GM19193 (cell line): ENCODE results near the gene UCP2.

Source experiments
- POLR2A ChIP-seq: IDR thresholded peaks from 4 replicates; pipeline ENCODE4 v1.6.1; 2011; ENCODE audit not compliant: insufficient read depth, insufficient read length; ENCODE audit errors: extremely low read depth

Gene UCP2

GRCh38 chr11:73969991-73970800 is 12.4 kb downstream of the UCP2 start:
- no peak for TF ChIP-seq POLR2A

DNA sequence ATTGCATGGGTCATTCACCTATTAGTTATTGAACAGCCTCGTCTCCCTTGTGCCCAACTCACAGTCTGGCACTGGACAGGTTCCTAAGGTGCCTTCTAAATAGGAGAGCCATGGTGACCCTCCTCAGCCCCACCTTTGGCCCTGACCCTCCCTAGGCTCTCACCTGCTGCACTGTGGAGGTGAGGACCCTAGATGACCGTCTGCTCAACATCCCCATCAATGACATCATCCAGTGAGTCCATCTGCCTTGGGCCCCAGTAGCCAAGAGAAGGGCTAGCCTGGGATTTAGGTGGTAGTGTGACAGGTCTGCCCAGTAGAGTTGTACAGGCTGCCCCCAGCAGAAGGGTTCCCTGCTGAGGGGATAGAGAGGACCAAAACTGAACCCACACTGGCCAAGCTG is 13.6 kb downstream of the UCP2 start:
- TF ChIP-seq POLR2A: no peak

DNA sequence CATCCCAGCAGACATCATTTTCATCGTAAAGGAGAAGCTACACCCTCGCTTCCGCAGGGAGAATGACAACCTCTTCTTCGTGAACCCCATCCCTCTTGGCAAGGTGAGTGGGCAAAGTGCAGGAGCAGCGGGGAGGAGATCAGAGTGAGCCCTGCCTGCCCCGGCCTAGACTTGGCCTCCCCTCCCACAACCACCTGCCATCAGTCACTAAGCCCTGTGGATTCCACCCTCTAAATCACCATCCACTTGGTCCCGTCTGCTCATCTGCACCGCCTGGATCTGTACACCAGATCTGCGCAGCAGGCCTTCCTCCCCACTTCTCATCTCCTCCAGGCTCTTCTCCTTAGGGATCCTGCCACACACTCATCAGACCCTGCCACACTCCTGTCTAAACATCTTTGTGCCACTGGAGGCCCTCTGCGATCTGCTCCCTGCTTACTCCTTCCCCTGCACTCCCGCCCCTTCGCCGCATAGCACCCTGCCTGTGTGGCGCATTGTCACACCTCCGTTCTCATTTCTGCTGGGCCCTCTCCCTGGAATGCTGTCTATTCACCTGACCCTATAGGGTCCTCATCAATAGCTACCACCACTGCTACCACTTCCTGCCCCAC is 14.2 kb downstream of the UCP2 start:
- TF ChIP-seq POLR2A: no peak

DNA sequence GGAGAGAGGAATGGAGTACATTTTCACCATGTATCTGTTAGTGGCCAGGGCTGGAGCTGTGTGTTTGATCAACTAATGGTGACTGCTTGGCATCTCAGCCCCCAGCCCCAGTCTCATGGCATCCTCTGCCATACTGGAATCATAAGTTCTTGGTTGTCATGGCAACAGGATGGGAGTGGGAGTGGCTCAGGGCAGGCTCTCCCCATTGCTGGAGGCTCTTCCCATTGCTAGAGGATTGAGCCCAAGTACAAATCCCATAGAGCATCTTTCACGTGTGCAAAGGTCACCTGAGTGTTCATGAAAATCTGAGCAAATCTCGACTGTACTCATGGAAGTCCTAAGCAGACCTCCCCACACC is 16.9 kb downstream of the UCP2 start:
- no peak for TF ChIP-seq POLR2A

DNA sequence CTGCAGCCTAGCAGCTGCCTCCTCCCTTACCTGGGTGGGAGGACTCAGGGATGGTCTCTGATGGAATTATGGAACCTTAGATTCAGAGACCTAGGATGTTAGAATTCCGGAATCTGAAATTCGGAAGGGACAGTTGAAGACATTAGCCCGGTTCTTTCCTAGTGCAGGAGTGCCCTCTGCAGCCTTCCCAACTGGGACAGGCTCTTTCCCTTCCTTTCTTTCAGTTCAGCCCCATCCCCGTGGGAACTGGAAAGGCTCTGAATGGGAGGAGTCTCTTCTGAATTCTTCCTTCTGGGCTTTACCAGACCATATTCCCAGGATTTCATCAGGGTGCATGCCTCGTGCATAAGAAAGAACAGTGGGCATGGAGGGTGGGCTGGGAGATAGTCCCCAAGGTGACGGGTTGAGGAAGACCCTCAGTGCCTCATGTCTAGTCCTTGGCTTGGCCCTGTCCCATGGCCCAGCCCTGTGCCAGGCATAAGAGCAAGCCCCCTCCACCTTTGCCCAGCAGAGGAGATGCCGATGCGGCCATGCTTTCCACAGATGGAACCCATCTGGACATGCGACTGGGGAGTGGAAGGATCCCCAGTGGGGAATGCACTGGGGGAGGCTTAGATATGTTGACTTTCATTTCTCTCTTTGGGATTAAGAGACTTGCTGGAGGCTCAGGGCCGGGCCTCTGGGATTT is 17.4 kb downstream of the UCP2 start:
- TF ChIP-seq POLR2A: no peak

GRCh38 chr11:73963861-73964260 is 18.8 kb downstream of the UCP2 start:
- no peak for TF ChIP-seq POLR2A

DNA sequence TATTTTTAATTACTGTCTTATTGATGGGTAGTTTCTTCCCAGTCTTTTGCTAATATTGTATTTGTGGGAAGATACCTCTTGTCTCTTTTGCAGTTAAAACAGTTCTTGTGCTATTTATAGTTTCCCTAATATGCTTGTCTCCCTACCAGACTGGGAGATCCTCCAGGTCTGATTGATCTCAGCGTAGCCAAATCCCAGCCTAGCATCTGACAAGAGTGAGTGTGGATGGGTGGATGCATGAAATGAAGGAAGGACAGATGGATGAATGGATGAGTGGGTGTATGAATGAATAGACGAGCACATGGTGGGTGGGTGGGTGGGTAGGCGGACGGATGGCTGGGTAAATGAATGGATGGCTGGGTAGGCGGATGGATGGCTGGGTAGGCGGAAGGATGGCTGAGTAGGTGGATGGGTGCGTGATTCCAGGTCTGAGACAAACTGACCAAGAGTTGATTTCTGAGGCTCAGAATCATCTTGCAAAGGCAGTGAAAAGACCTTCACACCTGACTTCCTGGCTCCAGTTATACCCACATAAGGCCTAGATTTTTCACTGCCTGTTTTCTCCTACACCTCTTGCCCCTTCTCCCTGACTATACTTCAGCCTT is 20.4 kb downstream of the UCP2 start:
- TF ChIP-seq POLR2A: no peak

GRCh38 chr11:73961321-73961720 is 21.3 kb downstream of the UCP2 start:
- TF ChIP-seq POLR2A: no peak

DNA sequence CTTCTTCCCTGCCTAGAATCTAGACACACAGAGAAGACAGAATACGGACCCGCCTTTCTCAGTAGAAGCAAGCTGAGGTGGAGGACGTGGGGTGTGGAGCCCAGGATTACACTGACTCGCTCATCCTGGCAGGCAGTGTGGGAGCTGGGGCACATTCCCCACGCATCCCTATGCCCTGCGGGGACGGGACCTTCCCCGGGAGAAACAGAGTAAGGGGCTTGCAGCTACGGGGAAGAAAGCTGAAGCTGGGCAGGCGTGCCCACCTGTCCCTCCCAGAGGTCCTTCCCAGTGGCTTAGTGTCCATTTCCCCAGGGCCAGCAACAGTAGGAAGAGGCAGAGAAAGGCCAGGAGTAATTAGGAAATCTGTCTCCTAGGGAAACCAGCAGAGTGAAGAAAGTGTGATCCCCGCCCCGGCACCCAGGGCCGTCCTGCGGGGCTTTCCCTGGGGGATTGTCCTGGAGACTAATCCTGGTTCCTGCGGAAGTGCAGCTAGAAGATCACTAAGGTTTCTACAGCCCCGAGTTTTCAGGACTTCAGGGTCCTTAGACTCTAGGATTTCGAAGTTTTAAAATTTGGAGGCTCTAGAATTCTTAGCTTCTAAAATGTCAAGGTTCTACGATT is 24.0 kb downstream of the UCP2 start:
- no peak for TF ChIP-seq POLR2A

DNA sequence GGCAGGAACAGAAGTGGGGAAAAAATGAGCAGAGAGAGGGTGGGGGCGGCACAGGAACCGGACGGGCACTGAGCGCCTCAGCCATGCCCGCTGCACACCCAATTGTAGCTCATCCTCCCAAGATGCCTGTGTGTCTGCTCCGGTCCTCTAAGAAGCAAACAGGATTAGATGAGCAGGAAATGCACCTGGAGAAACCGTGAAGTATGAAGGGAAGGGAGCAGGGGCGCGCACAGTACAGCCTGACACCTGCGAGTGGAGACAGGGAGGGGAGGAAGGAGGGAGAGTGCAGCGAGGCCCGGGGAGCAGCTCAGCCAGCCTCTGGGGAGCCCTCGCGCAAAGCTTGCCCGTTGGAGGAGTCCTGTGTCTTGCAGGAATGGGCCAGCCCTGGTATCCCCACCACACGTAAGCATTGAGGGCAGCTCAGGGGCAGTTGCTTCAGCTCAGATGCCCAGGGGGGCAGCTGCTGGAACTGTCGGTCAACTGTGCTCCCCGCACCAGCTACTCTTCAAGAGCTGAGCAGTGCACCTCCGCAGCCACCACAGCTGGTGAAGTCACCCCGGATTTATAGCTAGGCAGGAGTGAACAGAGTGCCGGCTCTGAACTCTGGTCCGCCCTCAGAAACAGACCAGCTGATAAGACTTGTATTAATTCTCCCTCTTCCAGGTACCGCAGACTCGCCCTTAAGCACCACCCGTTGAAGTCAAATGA is 24.8 kb downstream of the UCP2 start:
- no peak for TF ChIP-seq POLR2A

GRCh38 chr11:73956876-73957653 is 25.6 kb downstream of the UCP2 start:
- TF ChIP-seq POLR2A: no peak

DNA sequence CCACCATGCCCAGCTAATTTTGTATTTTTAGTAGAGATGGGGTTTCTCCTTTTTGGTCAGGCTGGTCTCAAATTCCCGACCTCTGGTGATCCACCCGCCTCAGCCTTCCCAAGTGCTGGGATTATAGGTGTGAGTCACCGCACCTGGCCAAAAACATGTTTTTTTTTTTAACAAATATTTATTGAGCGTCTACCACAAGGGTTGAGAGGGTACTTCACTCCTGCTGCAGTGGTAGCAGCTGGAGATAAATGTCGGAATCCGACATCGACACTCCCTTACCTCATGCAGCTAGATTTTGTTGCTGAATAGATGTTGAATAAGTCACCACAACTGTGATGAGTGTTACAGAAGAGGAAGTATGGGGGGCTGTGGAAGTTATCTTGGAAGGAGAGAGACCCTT is 30.8 kb downstream of the UCP2 start:
- TF ChIP-seq POLR2A: no peak

GRCh38 chr11:73950869-73951710 is 31.6 kb downstream of the UCP2 start, which contains the start of gene DNAJB13:
TSS of gene DNAJB13 (plus strand) at chr11:73951026. CDS start at chr11:73951070, 44 bp downstream.
- TF ChIP-seq POLR2A: no peak
